ENCODE data around the gene HECTD1.
"Not testable (repeated sequence)": the region's sequence is repeated elsewhere in the genome, so short reads cannot be mapped to it uniquely, and the experiment has no call there.

The HECTD1 gene

DNA sequence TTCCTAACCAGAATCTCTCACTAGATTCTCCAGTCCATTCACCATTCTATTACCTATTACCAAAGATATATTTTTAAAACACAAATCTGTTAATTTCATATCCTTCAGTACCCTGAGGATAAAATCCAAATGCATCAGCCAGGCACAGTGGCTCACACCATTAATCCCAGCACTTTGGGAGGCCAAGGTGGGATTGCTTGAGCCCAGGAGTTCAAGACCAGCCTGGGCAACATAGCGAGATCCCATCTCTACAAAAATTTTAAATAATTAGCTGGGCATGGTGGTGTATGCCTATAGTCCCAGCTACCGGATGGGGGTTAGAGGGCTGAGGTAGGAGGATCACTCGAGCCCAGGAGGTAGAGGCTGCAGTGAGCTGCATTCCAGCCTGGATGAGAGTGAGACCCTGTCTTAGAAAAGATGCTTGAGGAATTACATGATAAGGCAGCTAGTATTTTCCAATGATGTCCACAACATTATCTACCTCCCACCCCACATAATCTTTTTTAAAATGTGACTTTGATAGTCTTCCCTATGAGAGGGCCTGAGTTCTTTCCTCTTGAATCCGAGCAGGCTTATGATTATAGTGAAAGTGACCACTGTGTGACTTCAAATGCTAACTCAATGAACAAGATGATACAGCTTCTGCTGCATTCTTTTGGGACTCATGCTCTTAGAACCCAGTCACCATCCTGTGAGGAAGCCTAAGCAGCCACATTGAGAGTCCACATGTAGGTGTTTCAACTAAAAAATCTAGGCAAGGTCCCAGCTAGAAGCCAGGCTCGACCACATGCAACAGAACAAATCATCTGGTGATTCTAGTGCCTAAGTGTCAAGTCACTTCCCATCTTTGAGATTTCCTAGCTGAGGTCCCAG is 18.0 kb downstream of the HECTD1 start:
- no peak for TF ChIP-seq SPI1 (IDR thresholded peaks at IDR 0.05; ENCODE audit: borderline replicate concordance, low read depth)
- Histone ChIP-seq H3K27ac (replicated peaks) (no peak overlapping the region), H3K4me3 (replicated peaks; ENCODE audit: insufficient read depth, low read length) (no peak overlapping the region), H3K27me3 (ENCODE audit: insufficient read depth, poor library complexity, severe bottlenecking) (no peaks in the 10 kb centered on the region)
- no peak for DNase-seq (ENCODE audit: low read depth in 1 of 2, low spot score in 1 of 2)

GRCh38 chr14:31188744-31189143 is 18.8 kb downstream of the HECTD1 start:
- Histone ChIP-seq H3K27ac (replicated peaks) (no peak overlapping the region), H3K4me3 (replicated peaks; ENCODE audit: insufficient read depth, low read length) (no peak overlapping the region), H3K27me3 (ENCODE audit: insufficient read depth, poor library complexity, severe bottlenecking) (no peaks in the 10 kb centered on the region)
- DNase-seq (ENCODE audit: low read depth in 1 of 2, low spot score in 1 of 2), result no peak
- no peak for TF ChIP-seq SPI1 (IDR thresholded peaks at IDR 0.05; ENCODE audit: borderline replicate concordance, low read depth)

- DNase-seq (ENCODE audit: low read depth in 1 of 2, low spot score in 1 of 2); H3K27me3 ChIP-seq (ENCODE audit: insufficient read depth, poor library complexity, severe bottlenecking); H3K4me3 ChIP-seq (replicated peaks; ENCODE audit: insufficient read depth, low read length); H3K27ac ChIP-seq (replicated peaks): not testable (repeated sequence)
Observed at GRCh38 chr14:31182016-31182415, 25.6 kb downstream of the HECTD1 start.

DNA sequence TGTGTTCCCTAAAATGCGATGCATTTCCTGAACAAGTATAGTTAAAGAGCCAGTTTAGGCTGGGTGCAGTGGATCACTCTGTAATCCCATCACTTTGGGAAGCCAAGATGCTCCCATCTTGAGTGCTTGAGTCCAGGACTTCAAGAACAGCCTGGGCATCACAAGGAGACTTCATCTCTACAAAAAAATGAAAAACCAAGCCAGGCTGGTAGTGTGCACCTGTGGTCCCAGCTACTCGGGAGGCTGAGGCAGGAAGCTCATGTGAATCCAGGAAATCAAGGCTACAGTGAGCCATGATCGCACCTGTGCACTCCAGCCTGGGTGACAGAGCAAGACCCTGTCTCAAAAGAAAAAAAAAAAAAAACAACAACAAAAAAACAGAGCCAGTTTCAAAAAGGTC is 26.3 kb downstream of the HECTD1 start:
- no peak for TF ChIP-seq POLR2AphosphoS5 (IDR thresholded peaks at IDR 0.05; ENCODE audit: low read depth)
- no peak for TF ChIP-seq GABPA (IDR thresholded peaks at IDR 0.05; ENCODE audit: low read depth)
- TF ChIP-seq, protein P1, sequence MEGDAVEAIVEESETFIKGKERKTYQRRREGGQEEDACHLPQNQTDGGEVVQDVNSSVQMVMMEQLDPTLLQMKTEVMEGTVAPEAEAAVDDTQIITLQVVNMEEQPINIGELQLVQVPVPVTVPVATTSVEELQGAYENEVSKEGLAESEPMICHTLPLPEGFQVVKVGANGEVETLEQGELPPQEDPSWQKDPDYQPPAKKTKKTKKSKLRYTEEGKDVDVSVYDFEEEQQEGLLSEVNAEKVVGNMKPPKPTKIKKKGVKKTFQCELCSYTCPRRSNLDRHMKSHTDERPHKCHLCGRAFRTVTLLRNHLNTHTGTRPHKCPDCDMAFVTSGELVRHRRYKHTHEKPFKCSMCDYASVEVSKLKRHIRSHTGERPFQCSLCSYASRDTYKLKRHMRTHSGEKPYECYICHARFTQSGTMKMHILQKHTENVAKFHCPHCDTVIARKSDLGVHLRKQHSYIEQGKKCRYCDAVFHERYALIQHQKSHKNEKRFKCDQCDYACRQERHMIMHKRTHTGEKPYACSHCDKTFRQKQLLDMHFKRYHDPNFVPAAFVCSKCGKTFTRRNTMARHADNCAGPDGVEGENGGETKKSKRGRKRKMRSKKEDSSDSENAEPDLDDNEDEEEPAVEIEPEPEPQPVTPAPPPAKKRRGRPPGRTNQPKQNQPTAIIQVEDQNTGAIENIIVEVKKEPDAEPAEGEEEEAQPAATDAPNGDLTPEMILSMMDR (IDR thresholded peaks at IDR 0.05; ENCODE audit: insufficient read depth, low read length), result no peak
- no peak for TF ChIP-seq SPI1 (IDR thresholded peaks at IDR 0.05; ENCODE audit: borderline replicate concordance, low read depth)
- TF ChIP-seq REST (IDR thresholded peaks at IDR 0.05; ENCODE audit: insufficient replicate concordance, low read depth), result no peak
- no peak for DNase-seq (ENCODE audit: low read depth in 1 of 2, low spot score in 1 of 2)
- Histone ChIP-seq H3K27me3 (ENCODE audit: insufficient read depth, poor library complexity, severe bottlenecking) (no peaks in the 10 kb centered on the region), H3K27ac (replicated peaks) (no peak overlapping the region), H3K4me3 (replicated peaks; ENCODE audit: insufficient read depth, low read length) (no peak overlapping the region)

- DNase-seq (ENCODE audit: low read depth in 1 of 2, low spot score in 1 of 2), result no peak
- Histone ChIP-seq H3K4me3 (replicated peaks; ENCODE audit: insufficient read depth, low read length) (no peak overlapping the region), H3K27ac (replicated peaks) (no peak overlapping the region), H3K27me3 (ENCODE audit: insufficient read depth, poor library complexity, severe bottlenecking) (no peaks in the 10 kb centered on the region)
- TF ChIP-seq REST (IDR thresholded peaks at IDR 0.05; ENCODE audit: insufficient replicate concordance, low read depth) (no peak), GABPA (IDR thresholded peaks at IDR 0.05; ENCODE audit: low read depth) (no peak), POLR2AphosphoS5 (IDR thresholded peaks at IDR 0.05; ENCODE audit: low read depth) (no peak), SPI1 (IDR thresholded peaks at IDR 0.05; ENCODE audit: borderline replicate concordance, low read depth) (no peak)
- TF ChIP-seq, protein P1 (IDR thresholded peaks at IDR 0.05; ENCODE audit: insufficient read depth, low read length), result no peak
Observed at GRCh38 chr14:31180299-31181051, 27.1 kb downstream of the HECTD1 start.

Measured in HL-60 (cell line).